Astrocyte (in vitro differentiated cells and primary cell): ENCODE results near the gene RPS25.

Experiments used
- EZH2 ChIP-seq: IDR thresholded peaks from 2 replicates; pipeline ENCODE4 v1.6.1; 2012; ENCODE audit warnings: mild to moderate bottlenecking, low read length, inconsistent platforms; ENCODE audit not compliant: insufficient read depth
- TF ChIP-seq, protein P1 (sequence below): IDR thresholded peaks from 2 replicates; pipeline ENCODE4 v1.5.1; 2011; ENCODE audit warnings: low read depth, mild to moderate bottlenecking, inconsistent platforms, low read length, moderate library complexity; ENCODE audit not compliant: insufficient read depth

DNA sequence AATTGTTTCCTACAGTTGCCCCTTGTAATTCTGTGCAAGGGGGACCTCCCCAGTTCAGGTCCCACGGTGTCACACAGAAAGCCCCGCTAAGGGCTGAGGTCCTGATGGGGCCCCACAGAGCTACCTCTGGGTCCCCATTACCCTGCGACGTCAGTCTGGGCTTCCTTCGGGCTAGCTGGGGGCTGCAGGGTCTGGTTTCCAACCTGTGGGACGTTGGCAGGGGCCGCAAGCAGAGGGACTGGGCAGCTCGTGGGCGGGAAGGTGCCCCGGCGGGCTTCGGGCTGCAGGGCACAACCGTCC, 11.8 kb upstream of the RPS25 start:
- TF ChIP-seq, protein P1, sequence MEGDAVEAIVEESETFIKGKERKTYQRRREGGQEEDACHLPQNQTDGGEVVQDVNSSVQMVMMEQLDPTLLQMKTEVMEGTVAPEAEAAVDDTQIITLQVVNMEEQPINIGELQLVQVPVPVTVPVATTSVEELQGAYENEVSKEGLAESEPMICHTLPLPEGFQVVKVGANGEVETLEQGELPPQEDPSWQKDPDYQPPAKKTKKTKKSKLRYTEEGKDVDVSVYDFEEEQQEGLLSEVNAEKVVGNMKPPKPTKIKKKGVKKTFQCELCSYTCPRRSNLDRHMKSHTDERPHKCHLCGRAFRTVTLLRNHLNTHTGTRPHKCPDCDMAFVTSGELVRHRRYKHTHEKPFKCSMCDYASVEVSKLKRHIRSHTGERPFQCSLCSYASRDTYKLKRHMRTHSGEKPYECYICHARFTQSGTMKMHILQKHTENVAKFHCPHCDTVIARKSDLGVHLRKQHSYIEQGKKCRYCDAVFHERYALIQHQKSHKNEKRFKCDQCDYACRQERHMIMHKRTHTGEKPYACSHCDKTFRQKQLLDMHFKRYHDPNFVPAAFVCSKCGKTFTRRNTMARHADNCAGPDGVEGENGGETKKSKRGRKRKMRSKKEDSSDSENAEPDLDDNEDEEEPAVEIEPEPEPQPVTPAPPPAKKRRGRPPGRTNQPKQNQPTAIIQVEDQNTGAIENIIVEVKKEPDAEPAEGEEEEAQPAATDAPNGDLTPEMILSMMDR, result no peak
- TF ChIP-seq EZH2, result no peak
